Medulla oblongata (tissue), 1 donor: ENCODE measurements around the gene PRODH.
A peak's percentile ranks its signal among the peaks of the same experiment; 100 is the strongest.
"Not testable (repeated sequence)": the region's sequence is repeated elsewhere in the genome, so short reads cannot be mapped to it uniquely, and the experiment has no call there.

Experiments
- DNase-seq: peaks from one replicate; pipeline ENCODE4 v3.0.0-alpha.2; 2015; ENCODE audit errors: extremely low spot score

The PRODH gene

GRCh38 chr22:18954303-18954989 lies 18.4 kb upstream of the PRODH start:
- peak; percentile 62 for DNase-seq

- DNase-seq: not testable (repeated sequence)
Observed at GRCh38 chr22:18953128-18953527, 17.0 kb upstream of the PRODH start.

- DNase-seq: no peak
Observed at GRCh38 chr22:18952022-18952421, 15.9 kb upstream of the PRODH start.

DNA sequence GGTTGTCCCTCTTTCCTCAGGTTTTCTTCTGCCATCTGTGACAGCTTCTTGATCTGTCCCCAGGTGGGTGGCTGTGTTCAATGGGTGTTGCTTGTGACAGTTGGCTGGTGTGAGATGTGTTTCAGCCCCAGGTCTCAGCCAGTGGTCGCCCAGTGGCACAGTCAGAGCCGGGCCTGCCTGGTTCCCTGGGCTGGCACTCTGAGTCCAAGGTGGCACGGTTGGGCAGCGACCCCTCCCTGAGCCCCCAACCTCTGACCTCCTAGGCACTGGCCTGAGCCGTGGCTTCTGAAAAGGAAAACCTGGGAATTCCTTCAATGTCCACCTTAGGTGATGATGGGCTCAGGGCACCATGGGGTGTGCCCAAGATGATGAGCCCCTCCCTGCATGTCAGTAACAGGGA lies 14.0 kb upstream of the PRODH start:
- no peak for DNase-seq

DNA sequence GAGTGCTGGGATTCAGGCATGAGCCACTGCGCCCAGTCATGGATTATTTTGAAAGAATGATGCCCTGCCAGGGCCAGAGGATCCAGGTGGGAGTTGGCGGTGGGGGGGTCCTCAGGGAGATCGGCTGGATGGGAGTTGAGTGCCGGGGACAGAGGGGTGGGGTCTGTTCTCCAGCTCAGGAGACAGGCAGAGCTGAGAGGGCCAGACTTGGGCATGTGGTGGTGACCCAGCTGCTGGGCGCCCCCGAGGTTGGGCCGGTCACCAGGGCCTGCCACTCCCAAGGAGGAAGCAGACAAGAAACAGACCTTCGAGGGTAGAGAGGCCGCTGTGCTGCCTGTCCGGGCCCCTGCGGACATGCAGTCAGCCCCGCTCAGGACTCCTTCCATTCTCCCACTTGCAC lies 11.8 kb upstream of the PRODH start:
- no peak for DNase-seq

- DNase-seq: not testable (repeated sequence)
Observed at GRCh38 chr22:18947105-18947504, 11.0 kb upstream of the PRODH start.

- DNase-seq: not testable (repeated sequence)
Observed at GRCh38 chr22:18938691-18939090, 2.6 kb upstream of the PRODH start.

GRCh38 chr22:18934688-18935087 lies 1.4 kb downstream of the PRODH start:
- not testable (repeated sequence) for DNase-seq

- no peak for DNase-seq
Observed at GRCh38 chr22:18933914-18934313, 2.2 kb downstream of the PRODH start.

DNA sequence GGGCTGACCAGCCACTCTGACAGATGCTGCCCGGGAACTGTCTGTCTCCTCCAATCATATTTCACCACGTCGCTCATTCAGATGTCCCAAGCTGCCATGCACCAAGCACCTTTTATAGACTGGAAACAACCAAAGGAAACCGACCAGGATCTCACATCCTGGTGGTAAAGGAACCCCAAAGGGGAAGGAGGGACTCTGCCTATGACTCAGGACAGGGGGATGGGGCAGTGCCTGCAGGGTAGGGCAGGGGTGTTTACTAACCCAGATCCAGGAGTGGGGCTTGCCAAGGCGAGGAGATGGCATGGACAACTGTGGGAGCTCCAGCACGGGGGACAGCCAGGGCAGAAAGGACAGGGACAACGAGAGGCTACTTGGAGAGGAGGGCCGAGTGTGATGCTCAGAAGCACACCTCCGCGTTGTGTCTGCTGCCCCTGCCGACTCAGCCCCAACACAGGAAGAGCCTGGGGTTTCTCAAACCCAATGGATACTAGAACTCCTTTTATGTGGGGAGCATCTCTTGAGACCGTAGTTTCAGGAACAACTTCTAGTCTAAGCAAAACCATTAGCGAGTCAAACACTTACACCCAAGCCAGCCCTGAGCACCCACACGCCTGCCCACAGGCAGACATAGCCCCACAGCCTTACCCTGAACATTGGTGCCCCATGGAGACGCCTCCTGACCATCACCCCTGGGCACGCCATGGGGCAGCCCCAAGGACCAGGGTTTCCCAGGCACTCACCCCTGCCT lies 4.0 kb downstream of the PRODH start:
- no peak for DNase-seq

DNA sequence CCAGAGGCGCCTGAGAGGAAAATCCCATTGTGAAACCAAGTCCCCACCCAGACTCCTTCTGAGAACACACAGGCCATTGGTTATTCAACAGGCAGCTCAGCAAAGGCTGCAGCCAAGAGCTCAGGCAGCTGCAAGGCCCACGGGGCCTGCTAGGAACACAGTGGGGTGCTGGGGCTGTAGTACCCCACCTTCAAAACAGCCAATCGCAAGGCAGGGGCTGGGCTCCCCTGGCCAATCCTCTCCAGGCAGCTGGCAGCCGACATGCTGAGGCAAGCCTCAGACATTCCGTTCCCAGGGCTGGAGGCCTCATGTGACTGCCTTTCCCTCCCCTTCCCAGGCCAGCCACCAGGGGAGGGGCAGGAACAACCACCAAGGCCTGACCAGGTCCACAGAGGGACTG lies 6.6 kb downstream of the PRODH start:
- no peak for DNase-seq

GRCh38 chr22:18927573-18927972 lies 8.5 kb downstream of the PRODH start:
- DNase-seq: no peak

DNA sequence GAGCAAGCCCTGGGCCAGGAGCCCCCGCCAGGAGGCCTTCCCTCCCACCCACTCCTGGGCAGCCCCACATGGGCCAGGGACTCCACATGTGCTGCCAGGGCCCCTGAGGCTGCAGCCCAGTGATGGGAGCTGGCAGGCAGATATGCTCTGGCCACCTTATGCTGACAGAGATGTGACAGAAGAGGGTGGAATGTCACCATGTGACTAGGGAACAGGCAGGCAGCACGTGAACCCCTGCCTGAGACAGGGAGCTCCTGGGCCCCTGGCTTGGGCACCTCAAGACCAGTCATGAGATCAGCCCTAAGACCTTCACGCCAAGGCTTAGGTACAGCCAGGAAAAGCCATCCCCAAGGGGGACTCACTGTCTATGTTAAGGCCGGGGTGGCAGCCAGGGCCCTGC lies 9.1 kb downstream of the PRODH start:
- no peak for DNase-seq

- DNase-seq: no peak
Observed at GRCh38 chr22:18925368-18926064, 10.6 kb downstream of the PRODH start.

- DNase-seq: not testable (repeated sequence)
Observed at GRCh38 chr22:18920257-18920902, 15.7 kb downstream of the PRODH start.

DNA sequence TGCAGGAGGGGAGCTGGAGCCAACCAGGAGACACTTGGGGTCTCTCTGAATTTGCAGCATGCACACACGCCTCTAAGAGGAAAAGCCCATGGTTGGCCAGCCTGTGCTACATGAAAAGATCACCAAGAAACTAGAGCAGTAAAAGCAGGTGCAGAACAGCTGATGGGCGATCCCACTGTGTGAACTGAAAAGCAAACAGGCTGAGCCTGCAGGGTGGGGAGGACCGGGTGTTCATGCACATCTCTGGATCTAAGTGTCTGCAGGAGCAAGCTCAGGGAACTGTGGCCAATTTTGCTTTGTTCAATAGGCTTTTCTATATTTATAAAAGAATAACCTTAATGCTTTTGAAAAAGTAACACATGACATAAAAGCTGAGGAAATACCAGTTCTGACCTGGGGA lies 18.3 kb downstream of the PRODH start:
- DNase-seq: not testable (repeated sequence)

GRCh38 chr22:18915550-18915949 lies 20.5 kb downstream of the PRODH start:
- not testable (repeated sequence) for DNase-seq

GRCh38 chr22:18914558-18914957 lies 21.5 kb downstream of the PRODH start:
- not testable (repeated sequence) for DNase-seq

GRCh38 chr22:18912264-18912946 lies 23.7 kb downstream of the PRODH start:
- DNase-seq: not testable (repeated sequence)

DNA sequence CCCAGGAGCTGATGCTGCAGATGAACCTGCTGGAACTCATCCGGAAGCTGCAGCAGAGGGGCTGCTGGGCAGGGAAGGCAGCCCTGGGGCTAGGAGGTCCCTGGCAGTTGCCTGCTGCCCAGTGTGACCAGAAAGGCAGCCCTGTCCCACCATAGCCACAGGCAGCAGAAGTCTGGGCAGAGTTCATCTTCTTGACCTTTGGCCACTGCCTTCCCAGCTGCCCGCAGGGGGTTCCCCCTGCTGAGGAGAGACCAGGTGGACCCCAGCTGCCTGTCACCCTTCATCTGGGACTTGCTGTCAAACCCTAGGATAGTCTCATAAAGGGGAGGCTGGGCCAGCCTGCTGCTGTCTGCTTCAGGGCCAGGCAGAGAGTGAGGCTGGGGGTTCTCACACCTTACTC lies 24.6 kb downstream of the PRODH start:
- not testable (repeated sequence) for DNase-seq

DNA sequence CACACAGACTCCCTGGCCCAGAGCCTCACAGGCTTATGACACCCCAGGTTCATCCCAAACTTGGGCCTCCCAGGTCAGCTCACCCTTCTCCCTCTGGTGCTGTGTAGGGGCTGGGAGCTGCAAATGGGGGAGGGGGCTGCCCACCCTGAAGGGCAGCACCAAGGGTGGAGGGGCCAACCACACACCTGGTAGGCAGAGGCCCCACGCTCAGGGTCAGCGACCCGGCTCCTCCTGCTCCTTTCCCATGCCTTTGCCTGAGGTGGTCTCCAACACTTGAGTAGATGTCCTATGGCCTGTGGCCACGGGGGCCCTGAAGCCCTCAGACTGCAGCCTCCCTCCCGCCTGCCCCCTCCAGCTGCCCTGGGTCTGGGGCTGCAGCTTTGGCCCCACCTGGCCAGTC lies 26.5 kb downstream of the PRODH start:
- DNase-seq: no peak

DNA sequence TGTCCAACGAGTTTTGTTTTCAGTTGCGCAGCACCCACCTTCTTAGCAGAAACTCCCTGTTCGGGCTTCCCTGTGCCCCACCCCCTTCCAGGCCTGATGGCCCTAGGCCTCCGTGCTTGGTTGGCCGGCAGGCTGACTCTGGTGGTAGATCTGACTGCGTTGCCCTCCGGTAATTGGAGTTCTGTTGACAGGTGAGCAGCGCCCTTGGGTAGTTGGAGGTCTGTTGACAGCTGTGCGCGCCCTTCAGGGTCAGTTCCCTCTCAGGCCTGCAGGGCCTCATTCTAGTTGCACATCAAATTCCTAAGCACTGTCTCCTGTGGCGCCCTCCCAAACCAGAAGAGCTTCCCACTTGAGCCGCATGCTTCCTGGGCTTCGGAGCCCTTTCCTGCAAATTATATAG lies 29.2 kb downstream of the PRODH start:
- DNase-seq: no peak
